COLO829 (cell line): Measurements from ENCODE around the gene ZNF787.

Source experiments
- DNase-seq: peaks from one replicate; pipeline ENCODE4 v3.0.0; 2012; ENCODE audit warnings: low spot score

ZNF787 gene

GRCh38 chr19:56142897-56143434 is 21.9 kb upstream of the ZNF787 start:
- no peak for DNase-seq

- no peak for DNase-seq
Observed at GRCh38 chr19:56142087-56142787, 21.1 kb upstream of the ZNF787 start.

- DNase-seq = no peak
Observed at GRCh38 chr19:56141417-56141993, 20.4 kb upstream of the ZNF787 start.

- peak; percentile 100 for DNase-seq
Observed at GRCh38 chr19:56140583-56141416, 19.7 kb upstream of the ZNF787 start, which contains the start of gene ZNF444. Gene ZNF444, plus strand, starts transcription at chr19:56141287. Its CDS starts 5,625 bp downstream, at chr19:56146912.

GRCh38 chr19:56139847-56140582 is 18.9 kb upstream of the ZNF787 start:
- DNase-seq = no peak

GRCh38 chr19:56138069-56138468 is 17.0 kb upstream of the ZNF787 start:
- DNase-seq = no peak

- no peak for DNase-seq
Observed at GRCh38 chr19:56137405-56137804, 16.3 kb upstream of the ZNF787 start.

GRCh38 chr19:56136362-56136761 is 15.3 kb upstream of the ZNF787 start:
- DNase-seq = no peak

GRCh38 chr19:56134654-56134921 is 13.5 kb upstream of the ZNF787 start:
- DNase-seq = no peak

GRCh38 chr19:56133858-56134653 is 13.0 kb upstream of the ZNF787 start:
- DNase-seq = no peak

- DNase-seq = no peak
Observed at GRCh38 chr19:56132316-56132822, 11.3 kb upstream of the ZNF787 start.

- DNase-seq = no peak
Observed at GRCh38 chr19:56131651-56132050, 10.6 kb upstream of the ZNF787 start.

- no peak for DNase-seq
Observed at GRCh38 chr19:56130006-56130405, 8.9 kb upstream of the ZNF787 start.

GRCh38 chr19:56126983-56127780 is 6.1 kb upstream of the ZNF787 start:
- no peak for DNase-seq

- no peak for DNase-seq
Observed at GRCh38 chr19:56125806-56126590, 4.9 kb upstream of the ZNF787 start.

GRCh38 chr19:56124578-56124977 is 3.5 kb upstream of the ZNF787 start:
- no peak for DNase-seq

- DNase-seq = no peak
Observed at GRCh38 chr19:56123266-56123891, 2.3 kb upstream of the ZNF787 start.

GRCh38 chr19:56120371-56121179 is 520 bp downstream of the ZNF787 start:
- peak; percentile 82 for DNase-seq
